Activated B cell treated with CpG ODN at 0.5 μM for 24 hours (primary cell): ENCODE data around the gene LIPA. TPM values are rescaled to one million over a fixed set of nuclear protein-coding genes. Genes with fewer than 3 reads are reported as not detected.

Source experiments
- ATAC-seq: fragments of 200-7000 bp; cut with Tn5 transposase; one replicate; pipeline ENCODE4 v1.10.0; 2021; ENCODE audit warnings: low read depth, mild to moderate bottlenecking, moderate library complexity
- CTCF ChIA-PET: fragments of 350-600 bp; sonication (Branson Sonifier 250); formaldehyde crosslinking; loops from one replicate; lab custom pipeline; 2021; ENCODE audit warnings: antibody characterized with exemption; lab: Charles Lee
- POLR2A ChIA-PET: fragments of 350-600 bp; sonication (Branson Sonifier 250); formaldehyde crosslinking; loops from one replicate; lab custom pipeline; 2021; ENCODE audit warnings: antibody characterized with exemption; lab: Charles Lee
- DNase-seq: peaks from one replicate; pipeline ENCODE4 v3.0.0; 2022
- H3K27ac Mint-ChIP-seq: one replicate; pipeline ENCODE4 v1.8.0; 2020; ENCODE audit warnings: mixed read lengths
- H3K27me3 Mint-ChIP-seq: one replicate; pipeline ENCODE4 v1.8.0; 2021; ENCODE audit warnings: mixed read lengths
- H3K36me3 Mint-ChIP-seq: one replicate; pipeline ENCODE4 v1.8.0; 2021; ENCODE audit warnings: low read depth, mixed read lengths
- H3K4me1 Mint-ChIP-seq: one replicate; pipeline ENCODE4 v1.8.0; 2021; ENCODE audit warnings: mixed read lengths
- H3K4me3 Mint-ChIP-seq: one replicate; pipeline ENCODE4 v1.8.0; 2020; ENCODE audit warnings: mild to moderate bottlenecking, mixed read lengths
- H3K9me3 Mint-ChIP-seq: one replicate; pipeline ENCODE4 v1.8.0; 2020; ENCODE audit warnings: mixed read lengths
- intact Hi-C: fragments of 100-400 bp; cut with micrococcal nuclease; formaldehyde crosslinking; loops from one replicate; pipeline ENCODE4 v1.15.1; 2024
- total RNA-seq: library from RNA; stranded (reverse); gene quantifications from 2 replicates; pipeline ENCODE4 v1.2.3, GENCODE V29; 2022
- TF ChIP-seq, protein P1 (sequence below): fragments of 200-600 bp; IDR thresholded peaks from one replicate; pipeline ENCODE4 v1.8.0; 2022; ENCODE audit warnings: antibody characterized with exemption, mild to moderate bottlenecking

Gene LIPA
- total RNA-seq, 1 donor from 2014 or later: 32.8 TPM

DNA sequence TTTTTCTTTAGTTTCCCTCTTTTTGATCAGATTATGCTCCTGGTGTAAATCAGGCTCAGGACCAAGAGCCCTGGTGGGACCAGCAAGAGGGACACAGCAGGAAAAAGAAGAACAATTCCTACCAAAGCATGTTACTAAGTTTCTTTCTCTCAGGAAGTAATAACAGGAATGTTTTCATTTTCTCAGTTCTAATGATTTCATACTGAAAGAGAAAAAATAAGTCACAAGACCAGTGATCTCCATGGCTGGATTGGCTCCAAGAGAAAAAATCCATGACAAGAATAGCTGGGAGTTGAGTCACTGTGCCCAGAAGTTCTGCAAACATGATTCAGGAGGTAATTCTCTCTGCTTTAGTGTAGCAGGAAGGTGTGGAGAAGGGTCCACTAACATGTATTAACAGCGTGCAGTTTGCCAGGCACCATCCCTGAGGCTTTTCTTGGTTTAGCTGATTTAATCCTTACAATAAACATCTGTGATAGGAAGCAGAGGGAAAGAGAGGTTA lies 26.5 kb upstream of the LIPA start:
- CTCF ChIA-PET: no interaction called here
- TF ChIP-seq, protein P1, sequence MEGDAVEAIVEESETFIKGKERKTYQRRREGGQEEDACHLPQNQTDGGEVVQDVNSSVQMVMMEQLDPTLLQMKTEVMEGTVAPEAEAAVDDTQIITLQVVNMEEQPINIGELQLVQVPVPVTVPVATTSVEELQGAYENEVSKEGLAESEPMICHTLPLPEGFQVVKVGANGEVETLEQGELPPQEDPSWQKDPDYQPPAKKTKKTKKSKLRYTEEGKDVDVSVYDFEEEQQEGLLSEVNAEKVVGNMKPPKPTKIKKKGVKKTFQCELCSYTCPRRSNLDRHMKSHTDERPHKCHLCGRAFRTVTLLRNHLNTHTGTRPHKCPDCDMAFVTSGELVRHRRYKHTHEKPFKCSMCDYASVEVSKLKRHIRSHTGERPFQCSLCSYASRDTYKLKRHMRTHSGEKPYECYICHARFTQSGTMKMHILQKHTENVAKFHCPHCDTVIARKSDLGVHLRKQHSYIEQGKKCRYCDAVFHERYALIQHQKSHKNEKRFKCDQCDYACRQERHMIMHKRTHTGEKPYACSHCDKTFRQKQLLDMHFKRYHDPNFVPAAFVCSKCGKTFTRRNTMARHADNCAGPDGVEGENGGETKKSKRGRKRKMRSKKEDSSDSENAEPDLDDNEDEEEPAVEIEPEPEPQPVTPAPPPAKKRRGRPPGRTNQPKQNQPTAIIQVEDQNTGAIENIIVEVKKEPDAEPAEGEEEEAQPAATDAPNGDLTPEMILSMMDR: no peak
- Mint-ChIP-seq H3K4me3 (no peak overlapping the region), H3K27ac (no peak overlapping the region), H3K4me1 (peaks cover 2% of the 10 kb centered on the region), H3K36me3 (no peaks in the 10 kb centered on the region), H3K27me3 (peaks cover 5% of the 10 kb centered on the region), H3K9me3 (no peaks in the 10 kb centered on the region)
- no peak for DNase-seq
- intact Hi-C loops: no loop called here
- POLR2A ChIA-PET: no interaction called here
- no peak for ATAC-seq

DNA sequence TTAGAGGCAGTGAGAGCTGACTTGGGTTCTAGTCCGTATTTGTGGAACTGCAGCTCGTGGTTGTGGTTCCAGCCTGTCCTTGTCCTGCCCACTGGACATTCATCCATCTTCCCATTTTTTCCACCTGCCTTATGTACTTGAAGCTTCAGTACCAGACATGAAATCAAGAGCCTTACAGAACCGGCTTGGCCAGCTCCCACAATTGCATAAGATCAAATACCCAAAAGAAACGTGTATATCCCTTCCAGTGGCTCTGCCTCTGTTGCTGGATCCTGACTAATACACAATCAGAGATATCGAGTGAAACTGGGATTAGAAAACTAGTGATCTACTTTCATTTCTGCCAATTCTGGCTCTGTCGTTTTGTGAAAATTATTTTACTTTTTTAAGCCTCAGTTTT lies 23.8 kb upstream of the LIPA start:
- H3K27ac Mint-ChIP-seq: no peak overlapping the region
- H3K9me3 Mint-ChIP-seq: no peaks in the 10 kb centered on the region
- no peaks in the 10 kb centered on the region for H3K4me1 Mint-ChIP-seq
- DNase-seq (no peak), ATAC-seq (no peak)
- ChIA-PET CTCF (interaction anchor here (0.7 kb wide), 1 partner anchor 94 kb away, joined by 4 read pairs; no protein-coding TSS in a partner anchor), POLR2A (no interaction called here)
- H3K4me3 Mint-ChIP-seq: no peak overlapping the region
- TF ChIP-seq, protein P1: no peak
- H3K27me3 Mint-ChIP-seq: peaks cover 7% of the 10 kb centered on the region
- intact Hi-C loops: no loop called here
- no peaks in the 10 kb centered on the region for H3K36me3 Mint-ChIP-seq

DNA sequence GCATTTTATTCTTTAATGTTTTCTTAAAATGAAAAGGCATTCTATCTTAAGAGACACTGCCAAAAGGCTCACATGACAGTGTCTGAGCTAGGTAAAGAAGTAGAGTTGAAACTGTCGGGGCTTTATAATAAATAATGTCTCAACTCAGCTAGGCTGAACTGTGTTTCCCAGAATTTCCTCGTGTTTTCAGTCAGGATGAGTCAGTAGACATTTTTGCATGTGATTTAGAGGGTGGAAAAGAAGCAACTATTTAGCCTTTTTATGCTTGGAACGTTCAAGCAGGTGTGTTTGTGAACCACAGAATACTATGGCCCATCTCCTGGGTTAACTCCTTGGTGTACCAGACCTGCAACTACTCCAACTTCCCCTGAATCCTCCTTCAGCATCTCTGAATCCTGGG lies 23.4 kb upstream of the LIPA start:
- no peaks in the 10 kb centered on the region for H3K4me1 Mint-ChIP-seq
- DNase-seq (no peak), ATAC-seq (no peak)
- no peak overlapping the region for H3K4me3 Mint-ChIP-seq
- no peaks in the 10 kb centered on the region for H3K9me3 Mint-ChIP-seq
- ChIA-PET CTCF (interaction anchor here (0.7 kb wide), 1 partner anchor 94 kb away, joined by 4 read pairs; no protein-coding TSS in a partner anchor), POLR2A (no interaction called here)
- no peak overlapping the region for H3K27ac Mint-ChIP-seq
- peaks cover 7% of the 10 kb centered on the region for H3K27me3 Mint-ChIP-seq
- TF ChIP-seq, protein P1: no peak
- no peaks in the 10 kb centered on the region for H3K36me3 Mint-ChIP-seq
- intact Hi-C loops: no loop called here

DNA sequence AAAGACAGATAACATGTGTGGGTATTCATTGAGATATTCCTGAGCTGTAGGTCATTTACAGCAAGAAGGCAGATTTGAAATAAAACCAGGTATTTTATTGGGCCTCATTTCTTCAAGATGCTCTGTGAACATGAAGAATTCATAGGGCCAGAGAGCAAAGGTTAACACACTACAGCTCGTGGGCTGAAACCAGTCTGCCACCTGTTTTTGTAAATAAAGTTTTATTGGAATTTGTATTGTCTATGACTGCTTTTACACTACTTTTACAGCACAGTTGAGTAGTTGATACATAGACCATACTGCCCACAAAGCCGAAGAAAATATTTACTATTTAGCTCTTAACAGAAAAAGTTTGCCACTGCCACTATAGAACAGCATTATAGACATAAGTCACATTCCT lies 22.1 kb upstream of the LIPA start:
- intact Hi-C loops: no loop called here
- Mint-ChIP-seq H3K4me3 (no peak overlapping the region), H3K36me3 (no peaks in the 10 kb centered on the region), H3K9me3 (no peaks in the 10 kb centered on the region), H3K4me1 (no peaks in the 10 kb centered on the region), H3K27ac (no peak overlapping the region), H3K27me3 (peaks cover 7% of the 10 kb centered on the region)
- ATAC-seq: no peak
- TF ChIP-seq, protein P1: no peak
- no peak for DNase-seq
- CTCF ChIA-PET: interaction anchor here (1.3 to 1.4 kb wide), 2 partner anchors 10 to 96 kb away, joined by 3 to 4 read pairs; no protein-coding TSS in a partner anchor
- POLR2A ChIA-PET: no interaction called here

DNA sequence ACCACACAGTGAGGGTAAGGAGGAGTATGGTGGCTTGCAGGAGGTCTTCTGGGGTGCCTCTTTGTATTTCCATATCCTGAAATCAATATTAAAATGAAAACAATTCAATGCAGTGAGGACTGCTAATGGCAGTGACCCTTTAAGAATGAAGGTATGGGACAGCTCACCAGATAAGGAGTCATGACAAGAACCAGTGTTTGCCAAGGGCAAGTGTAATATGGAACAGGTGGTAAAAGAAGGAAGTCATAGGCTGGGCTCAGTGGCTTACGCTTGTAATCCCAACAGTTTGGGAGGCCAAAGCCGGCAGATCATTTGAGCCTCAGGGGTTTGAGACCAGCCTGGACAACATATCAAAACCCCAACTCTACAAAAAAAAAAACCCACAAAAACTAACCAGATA lies 20.0 kb upstream of the LIPA start:
- Mint-ChIP-seq H3K27ac (no peak overlapping the region), H3K4me3 (no peak overlapping the region), H3K36me3 (no peaks in the 10 kb centered on the region), H3K4me1 (no peaks in the 10 kb centered on the region), H3K9me3 (no peaks in the 10 kb centered on the region), H3K27me3 (peaks cover 7% of the 10 kb centered on the region)
- TF ChIP-seq, protein P1: no peak
- intact Hi-C loops: no loop called here
- no peak for DNase-seq
- ChIA-PET CTCF (interaction anchor here (3.9 kb wide), 1 partner anchor 98 kb away, joined by 13 read pairs; no protein-coding TSS in a partner anchor), POLR2A (interaction anchor here (0.6 kb wide), 1 partner anchor 21 kb away, joined by 3 read pairs; no protein-coding TSS in a partner anchor)
- no peak for ATAC-seq
